ENCODE results near the gene MAD2L2. TPM values are rescaled to one million over a fixed set of nuclear protein-coding genes. Genes with fewer than 3 reads are reported as not detected.

The MAD2L2 gene
- polyA plus RNA-seq, 2 of the 4 experiments (the other 2 are of a cell fraction), result 31.2 to 32.5 TPM

DNA sequence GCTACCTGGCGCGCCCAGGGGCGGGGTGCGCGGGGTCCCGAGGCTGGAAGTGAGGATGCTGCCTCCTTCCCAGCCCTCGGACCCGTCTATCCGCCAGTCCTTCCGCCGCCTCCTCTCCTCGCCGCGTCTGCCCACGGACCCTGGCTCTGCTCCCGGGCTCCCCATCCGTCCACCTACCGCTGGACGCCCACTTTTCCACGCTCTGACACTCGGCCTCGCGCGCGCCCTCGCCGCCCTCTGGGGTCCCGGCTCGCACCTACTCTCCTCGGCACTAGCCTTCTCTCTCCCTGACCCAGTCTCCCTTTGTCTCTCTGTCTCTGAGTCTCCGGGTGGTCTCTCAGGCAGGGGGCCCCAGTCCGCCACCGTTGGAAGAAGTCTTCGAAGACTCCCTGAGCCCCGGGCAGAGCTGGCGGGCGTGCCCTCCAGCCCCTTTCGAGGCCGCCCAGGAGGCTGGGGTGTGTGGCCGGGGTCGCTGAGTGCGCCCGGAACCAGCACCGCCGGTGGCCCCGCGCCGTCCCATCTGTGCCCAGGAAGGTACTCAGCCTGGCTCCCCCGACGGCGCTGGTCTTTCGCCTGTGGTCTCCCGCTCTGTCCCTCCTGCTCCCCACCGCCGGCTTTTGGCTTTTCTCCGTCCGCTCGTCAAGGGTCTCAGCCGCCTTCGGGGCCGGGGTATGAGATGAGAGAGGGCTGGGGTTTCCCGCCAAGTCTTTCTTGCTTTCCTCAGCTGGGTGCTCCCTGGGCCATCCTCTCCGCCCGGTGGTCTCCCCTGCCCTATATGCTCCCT lies 11.2 kb upstream of the MAD2L2 start:
- H3K4me2 ChIP-seq, result peak overlapping the region; percentile 76
- DNase-seq (ENCODE audit: low read depth in 1 of 2, low spot score in 1 of 2) (no peak), ATAC-seq (no peak; a peak in 1 of 6 replicates), FAIRE-seq (no peak)
- H3K4me3 ChIP-seq, result peak overlapping the region; percentile 33; the same call in 2 of the 3 replicates
- no peak for TF ChIP-seq POLR2AphosphoS2 (conservative IDR thresholded peaks at IDR 0.05; ENCODE audit: low read length)
- TF ChIP-seq SMC3 (IDR thresholded peaks at IDR 0.05), result no peak
- TF ChIP-seq RNF2 (IDR thresholded peaks at IDR 0.05; ENCODE audit: borderline replicate concordance, low read depth), result no peak
- TF ChIP-seq ESRRA (IDR thresholded peaks at IDR 0.05; ENCODE audit: borderline replicate concordance, low read length), result no peak
- TF ChIP-seq HOXB13 (CRISPR knock-in tag; IDR thresholded peaks at IDR 0.05; ENCODE audit: low read depth), result no peak
- no peak for TF ChIP-seq TP53 (CRISPR knock-in tag; IDR thresholded peaks at IDR 0.05)
- TF ChIP-seq FOSL2 (IDR thresholded peaks at IDR 0.05), result no peak
- no peak for TF ChIP-seq FOSL2 (CRISPR knock-in tag; IDR thresholded peaks at IDR 0.05)
- no peak for TF ChIP-seq ZFP36 (IDR thresholded peaks at IDR 0.05; ENCODE audit: borderline replicate concordance, partially characterized antibody)
- WGBS (ENCODE audit: missing lambda C conversion rate), result 30% methylated on average over 38 of the region's 64 CpGs
- ChIA-PET CTCF (interaction anchor here (2.2 kb wide), 1 partner anchor 26 kb away, joined by 14 read pairs; no protein-coding TSS in a partner anchor), POLR2A (no interaction called here)
- no peak overlapping the region for H3K27ac ChIP-seq
- no peaks in the 10 kb centered on the region for H3K4me1 ChIP-seq
- no peaks in the 10 kb centered on the region for H3K9me3 ChIP-seq

DNA sequence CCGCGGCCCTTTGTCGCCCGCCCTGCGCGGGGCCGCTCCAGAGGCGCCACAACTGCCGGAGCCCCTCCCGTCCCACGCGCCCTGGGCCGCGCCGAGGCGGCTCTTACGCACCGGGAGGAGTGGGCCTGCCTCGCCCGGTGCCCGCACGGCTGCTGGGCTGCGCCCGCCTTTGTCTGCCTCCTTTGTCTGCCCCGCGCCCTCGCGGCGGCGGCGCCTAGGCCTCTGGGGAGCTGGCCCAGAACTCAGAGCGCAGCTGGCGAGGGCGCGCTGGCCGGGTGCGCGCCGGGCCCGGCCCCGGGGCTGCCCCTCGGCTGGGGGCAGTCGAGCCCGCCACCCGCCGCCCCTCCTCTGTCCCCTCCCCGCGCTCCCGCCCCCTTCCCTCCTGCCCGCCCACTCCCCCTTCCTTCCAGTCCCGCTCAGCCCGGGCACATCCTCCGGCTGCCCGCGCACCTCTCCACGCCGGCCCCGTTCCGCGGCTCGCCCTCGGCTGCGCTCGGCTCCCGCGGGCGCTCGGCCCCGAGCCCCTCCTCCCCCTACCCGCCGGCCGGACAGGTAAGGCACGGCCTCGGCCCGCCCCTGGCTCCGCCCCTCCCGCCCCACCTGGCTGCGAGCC lies 10.5 kb upstream of the MAD2L2 start, which contains the start of gene DRAXIN:
Gene DRAXIN (plus strand): TSS at position 409 of the 613 bp plus-strand sequence. CDS start 14,549 bp downstream, outside the sequence.
- ChIA-PET POLR2A (no interaction called here), CTCF (interaction anchor here (2.2 kb wide), 1 partner anchor 27 kb away, joined by 14 read pairs; no protein-coding TSS in a partner anchor)
- no peak for FAIRE-seq
- H3K27ac ChIP-seq, result no peak within 1 kb of the TSS
- no peak for DNase-seq (ENCODE audit: low read depth in 1 of 2, low spot score in 1 of 2)
- H3K4me3 ChIP-seq, result peak within 1 kb of the TSS; percentile 33; the same call in 2 of the 3 replicates
- WGBS (ENCODE audit: missing lambda C conversion rate), result no CpG with 5 or more reads among the region's 78 CpGs
- TF ChIP-seq, protein P1, sequence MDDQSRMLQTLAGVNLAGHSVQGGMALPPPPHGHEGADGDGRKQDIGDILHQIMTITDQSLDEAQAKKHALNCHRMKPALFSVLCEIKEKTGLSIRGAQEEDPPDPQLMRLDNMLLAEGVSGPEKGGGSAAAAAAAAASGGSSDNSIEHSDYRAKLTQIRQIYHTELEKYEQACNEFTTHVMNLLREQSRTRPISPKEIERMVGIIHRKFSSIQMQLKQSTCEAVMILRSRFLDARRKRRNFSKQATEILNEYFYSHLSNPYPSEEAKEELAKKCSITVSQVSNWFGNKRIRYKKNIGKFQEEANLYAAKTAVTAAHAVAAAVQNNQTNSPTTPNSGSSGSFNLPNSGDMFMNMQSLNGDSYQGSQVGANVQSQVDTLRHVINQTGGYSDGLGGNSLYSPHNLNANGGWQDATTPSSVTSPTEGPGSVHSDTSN (IDR thresholded peaks at IDR 0.05), result no peak
- TF ChIP-seq RAD21 (conservative IDR thresholded peaks at IDR 0.05 in 1 of 2, IDR thresholded peaks at IDR 0.05 in 1 of 2) (no peak), NR3C1 (IDR thresholded peaks at IDR 0.05) (no peak), POLR2AphosphoS2 (conservative IDR thresholded peaks at IDR 0.05; ENCODE audit: low read length) (no peak), ZNF302 (CRISPR knock-in tag; IDR thresholded peaks at IDR 0.05) (no peak), HOXA7 (CRISPR knock-in tag; IDR thresholded peaks at IDR 0.05) (no peak), ZFP36 (IDR thresholded peaks at IDR 0.05; ENCODE audit: borderline replicate concordance, partially characterized antibody) (no peak), RNF2 (IDR thresholded peaks at IDR 0.05; ENCODE audit: borderline replicate concordance, low read depth) (no peak), SREBF2 (IDR thresholded peaks at IDR 0.05) (no peak), JUN (IDR thresholded peaks at IDR 0.05) (no peak), CHD4 (IDR thresholded peaks at IDR 0.05; ENCODE audit: borderline replicate concordance) (no peak), HEYL (CRISPR knock-in tag; IDR thresholded peaks at IDR 0.05) (no peak), ESRRA (IDR thresholded peaks at IDR 0.05; ENCODE audit: borderline replicate concordance, low read length) (no peak)
- TF ChIP-seq, protein P2, sequence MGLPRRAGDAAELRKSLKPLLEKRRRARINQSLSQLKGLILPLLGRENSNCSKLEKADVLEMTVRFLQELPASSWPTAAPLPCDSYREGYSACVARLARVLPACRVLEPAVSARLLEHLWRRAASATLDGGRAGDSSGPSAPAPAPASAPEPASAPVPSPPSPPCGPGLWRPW (IDR thresholded peaks at IDR 0.05), result no peak
- TF ChIP-seq, protein P3, sequence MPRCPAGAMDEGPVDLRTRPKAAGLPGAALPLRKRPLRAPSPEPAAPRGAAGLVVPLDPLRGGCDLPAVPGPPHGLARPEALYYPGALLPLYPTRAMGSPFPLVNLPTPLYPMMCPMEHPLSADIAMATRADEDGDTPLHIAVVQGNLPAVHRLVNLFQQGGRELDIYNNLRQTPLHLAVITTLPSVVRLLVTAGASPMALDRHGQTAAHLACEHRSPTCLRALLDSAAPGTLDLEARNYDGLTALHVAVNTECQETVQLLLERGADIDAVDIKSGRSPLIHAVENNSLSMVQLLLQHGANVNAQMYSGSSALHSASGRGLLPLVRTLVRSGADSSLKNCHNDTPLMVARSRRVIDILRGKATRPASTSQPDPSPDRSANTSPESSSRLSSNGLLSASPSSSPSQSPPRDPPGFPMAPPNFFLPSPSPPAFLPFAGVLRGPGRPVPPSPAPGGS (IDR thresholded peaks at IDR 0.05), result no peak
- TF ChIP-seq, protein P4, sequence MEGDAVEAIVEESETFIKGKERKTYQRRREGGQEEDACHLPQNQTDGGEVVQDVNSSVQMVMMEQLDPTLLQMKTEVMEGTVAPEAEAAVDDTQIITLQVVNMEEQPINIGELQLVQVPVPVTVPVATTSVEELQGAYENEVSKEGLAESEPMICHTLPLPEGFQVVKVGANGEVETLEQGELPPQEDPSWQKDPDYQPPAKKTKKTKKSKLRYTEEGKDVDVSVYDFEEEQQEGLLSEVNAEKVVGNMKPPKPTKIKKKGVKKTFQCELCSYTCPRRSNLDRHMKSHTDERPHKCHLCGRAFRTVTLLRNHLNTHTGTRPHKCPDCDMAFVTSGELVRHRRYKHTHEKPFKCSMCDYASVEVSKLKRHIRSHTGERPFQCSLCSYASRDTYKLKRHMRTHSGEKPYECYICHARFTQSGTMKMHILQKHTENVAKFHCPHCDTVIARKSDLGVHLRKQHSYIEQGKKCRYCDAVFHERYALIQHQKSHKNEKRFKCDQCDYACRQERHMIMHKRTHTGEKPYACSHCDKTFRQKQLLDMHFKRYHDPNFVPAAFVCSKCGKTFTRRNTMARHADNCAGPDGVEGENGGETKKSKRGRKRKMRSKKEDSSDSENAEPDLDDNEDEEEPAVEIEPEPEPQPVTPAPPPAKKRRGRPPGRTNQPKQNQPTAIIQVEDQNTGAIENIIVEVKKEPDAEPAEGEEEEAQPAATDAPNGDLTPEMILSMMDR (IDR thresholded peaks at IDR 0.05), result no peak
- TF ChIP-seq, protein P5, sequence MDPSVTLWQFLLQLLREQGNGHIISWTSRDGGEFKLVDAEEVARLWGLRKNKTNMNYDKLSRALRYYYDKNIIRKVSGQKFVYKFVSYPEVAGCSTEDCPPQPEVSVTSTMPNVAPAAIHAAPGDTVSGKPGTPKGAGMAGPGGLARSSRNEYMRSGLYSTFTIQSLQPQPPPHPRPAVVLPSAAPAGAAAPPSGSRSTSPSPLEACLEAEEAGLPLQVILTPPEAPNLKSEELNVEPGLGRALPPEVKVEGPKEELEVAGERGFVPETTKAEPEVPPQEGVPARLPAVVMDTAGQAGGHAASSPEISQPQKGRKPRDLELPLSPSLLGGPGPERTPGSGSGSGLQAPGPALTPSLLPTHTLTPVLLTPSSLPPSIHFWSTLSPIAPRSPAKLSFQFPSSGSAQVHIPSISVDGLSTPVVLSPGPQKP (IDR thresholded peaks at IDR 0.05; ENCODE audit: low read depth, low read length), result no peak
- TF ChIP-seq, protein P6, sequence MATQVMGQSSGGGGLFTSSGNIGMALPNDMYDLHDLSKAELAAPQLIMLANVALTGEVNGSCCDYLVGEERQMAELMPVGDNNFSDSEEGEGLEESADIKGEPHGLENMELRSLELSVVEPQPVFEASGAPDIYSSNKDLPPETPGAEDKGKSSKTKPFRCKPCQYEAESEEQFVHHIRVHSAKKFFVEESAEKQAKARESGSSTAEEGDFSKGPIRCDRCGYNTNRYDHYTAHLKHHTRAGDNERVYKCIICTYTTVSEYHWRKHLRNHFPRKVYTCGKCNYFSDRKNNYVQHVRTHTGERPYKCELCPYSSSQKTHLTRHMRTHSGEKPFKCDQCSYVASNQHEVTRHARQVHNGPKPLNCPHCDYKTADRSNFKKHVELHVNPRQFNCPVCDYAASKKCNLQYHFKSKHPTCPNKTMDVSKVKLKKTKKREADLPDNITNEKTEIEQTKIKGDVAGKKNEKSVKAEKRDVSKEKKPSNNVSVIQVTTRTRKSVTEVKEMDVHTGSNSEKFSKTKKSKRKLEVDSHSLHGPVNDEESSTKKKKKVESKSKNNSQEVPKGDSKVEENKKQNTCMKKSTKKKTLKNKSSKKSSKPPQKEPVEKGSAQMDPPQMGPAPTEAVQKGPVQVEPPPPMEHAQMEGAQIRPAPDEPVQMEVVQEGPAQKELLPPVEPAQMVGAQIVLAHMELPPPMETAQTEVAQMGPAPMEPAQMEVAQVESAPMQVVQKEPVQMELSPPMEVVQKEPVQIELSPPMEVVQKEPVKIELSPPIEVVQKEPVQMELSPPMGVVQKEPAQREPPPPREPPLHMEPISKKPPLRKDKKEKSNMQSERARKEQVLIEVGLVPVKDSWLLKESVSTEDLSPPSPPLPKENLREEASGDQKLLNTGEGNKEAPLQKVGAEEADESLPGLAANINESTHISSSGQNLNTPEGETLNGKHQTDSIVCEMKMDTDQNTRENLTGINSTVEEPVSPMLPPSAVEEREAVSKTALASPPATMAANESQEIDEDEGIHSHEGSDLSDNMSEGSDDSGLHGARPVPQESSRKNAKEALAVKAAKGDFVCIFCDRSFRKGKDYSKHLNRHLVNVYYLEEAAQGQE (IDR thresholded peaks at IDR 0.05), result no peak
- no peaks in the 10 kb centered on the region for H3K4me1 ChIP-seq
- no peaks in the 10 kb centered on the region for H3K9me3 ChIP-seq
- no peak; a peak in 1 of 6 replicates for ATAC-seq
- peak within 1 kb of the TSS; percentile 76 for H3K4me2 ChIP-seq
